Middle frontal gyrus (tissue), 1 donor: Measurements from ENCODE around the gene EIF4H.
"Not testable (repeated sequence)": the region's sequence is repeated elsewhere in the genome, so short reads cannot be mapped to it uniquely, and the experiment has no call there.

Experiments used
- DNase-seq: peaks from one replicate; pipeline ENCODE4 v3.0.0-alpha.2; 2015; ENCODE audit warnings: low spot score; ENCODE audit errors: extremely low spot score

EIF4H gene

DNA sequence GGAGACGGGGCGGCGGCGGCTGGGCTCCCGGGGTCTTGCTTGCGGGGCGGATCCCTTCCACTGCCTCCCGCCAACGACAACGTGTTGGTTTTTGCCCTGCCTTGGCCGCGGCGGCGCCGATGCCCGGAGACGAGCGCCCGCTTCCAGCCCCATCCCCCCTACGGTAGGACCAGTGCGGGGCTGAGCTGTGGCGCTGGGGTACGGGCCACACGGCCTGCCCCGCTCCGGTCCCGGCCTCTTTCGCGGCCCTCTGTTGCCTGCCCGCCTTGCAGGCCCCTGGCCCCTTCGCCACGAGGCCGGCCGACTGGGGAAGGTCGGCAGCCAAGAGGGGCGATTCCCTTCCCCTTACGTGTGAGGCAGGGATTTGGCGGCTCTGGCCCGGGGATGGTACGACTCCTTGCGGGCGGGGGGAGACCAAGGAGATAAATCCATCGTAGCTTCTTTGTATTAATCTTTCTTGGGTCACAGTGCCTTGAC is 488 bp downstream of the EIF4H start:
- DNase-seq: no peak

- DNase-seq: no peak
These were observed 1.2 kb downstream of the EIF4H start for GRCh38 chr7:74175340-74175739.

GRCh38 chr7:74176555-74176954 is 2.4 kb downstream of the EIF4H start:
- DNase-seq: no peak

- DNase-seq: no peak
These were observed 4.5 kb downstream of the EIF4H start for GRCh38 chr7:74178632-74179031.

GRCh38 chr7:74179935-74180604 is 5.9 kb downstream of the EIF4H start:
- no peak for DNase-seq

- DNase-seq: no peak
These were observed 6.7 kb downstream of the EIF4H start for GRCh38 chr7:74180866-74181265.

DNA sequence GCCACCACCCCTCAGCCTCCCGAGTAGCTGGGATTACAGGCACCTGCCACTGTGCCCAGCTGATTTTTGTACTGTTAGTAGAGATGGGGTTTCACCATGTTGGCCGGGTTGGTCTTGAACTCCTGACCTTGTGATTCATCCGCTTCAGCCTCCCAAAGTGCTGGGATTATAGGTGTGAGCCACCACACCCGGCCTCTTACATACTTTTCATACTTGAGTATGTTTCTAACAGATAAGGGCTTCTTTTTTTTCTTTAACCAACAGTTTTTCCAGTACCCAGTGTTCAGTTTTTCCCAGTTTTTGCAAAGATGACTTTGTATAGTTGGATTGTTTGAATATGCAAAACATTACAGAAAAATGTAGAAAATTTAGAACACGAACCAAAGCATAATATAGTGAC is 7.7 kb downstream of the EIF4H start:
- no peak for DNase-seq

DNA sequence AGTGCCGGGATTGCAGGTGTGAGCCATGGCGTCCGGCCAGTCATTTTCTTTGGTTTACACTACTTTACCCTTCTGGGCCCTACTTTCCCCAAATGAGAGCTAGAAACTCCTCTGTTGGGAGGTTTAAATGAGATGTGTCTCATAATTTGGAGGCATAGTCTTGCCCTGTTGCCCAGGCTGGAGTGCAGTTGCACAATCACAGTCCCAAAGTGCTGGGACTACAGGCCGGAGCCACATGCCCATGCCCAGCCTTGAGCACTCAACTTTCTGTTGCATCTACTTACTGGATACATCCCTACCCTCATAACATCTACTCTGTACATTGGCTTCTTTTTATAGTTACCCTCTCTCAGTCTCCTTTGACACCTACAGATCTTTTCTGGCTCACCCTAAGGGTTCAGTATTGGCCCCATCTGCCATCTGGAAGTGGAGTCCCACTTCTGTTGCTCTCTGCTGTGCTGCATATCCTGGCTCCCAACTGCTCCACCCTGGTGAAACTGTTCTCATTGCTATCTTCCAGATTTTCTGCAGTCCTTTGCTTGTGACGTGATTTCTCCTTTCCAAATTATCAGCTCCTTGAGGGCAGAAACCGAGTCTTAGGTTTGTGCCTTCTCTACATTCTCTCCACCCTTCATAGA is 8.4 kb downstream of the EIF4H start:
- DNase-seq: no peak

DNA sequence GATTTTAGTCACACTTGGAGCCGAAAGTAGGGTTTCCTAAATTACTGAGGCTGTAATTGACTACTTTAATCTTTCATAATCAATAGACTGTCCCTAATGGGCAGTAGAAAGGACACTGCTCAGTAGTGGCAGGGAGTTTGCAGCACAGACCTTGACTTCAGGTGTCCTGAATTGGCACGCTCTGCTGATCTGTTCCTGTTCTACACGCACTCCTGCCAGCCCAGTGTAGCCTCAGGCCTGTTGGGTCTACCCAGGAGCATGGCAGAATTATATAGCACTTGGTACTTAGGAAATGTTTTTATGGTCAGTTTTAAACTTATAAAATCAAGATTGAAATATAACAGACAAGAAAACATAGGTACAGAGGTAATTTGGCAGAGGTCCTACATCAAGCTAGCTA is 9.0 kb downstream of the EIF4H start:
- no peak for DNase-seq

DNA sequence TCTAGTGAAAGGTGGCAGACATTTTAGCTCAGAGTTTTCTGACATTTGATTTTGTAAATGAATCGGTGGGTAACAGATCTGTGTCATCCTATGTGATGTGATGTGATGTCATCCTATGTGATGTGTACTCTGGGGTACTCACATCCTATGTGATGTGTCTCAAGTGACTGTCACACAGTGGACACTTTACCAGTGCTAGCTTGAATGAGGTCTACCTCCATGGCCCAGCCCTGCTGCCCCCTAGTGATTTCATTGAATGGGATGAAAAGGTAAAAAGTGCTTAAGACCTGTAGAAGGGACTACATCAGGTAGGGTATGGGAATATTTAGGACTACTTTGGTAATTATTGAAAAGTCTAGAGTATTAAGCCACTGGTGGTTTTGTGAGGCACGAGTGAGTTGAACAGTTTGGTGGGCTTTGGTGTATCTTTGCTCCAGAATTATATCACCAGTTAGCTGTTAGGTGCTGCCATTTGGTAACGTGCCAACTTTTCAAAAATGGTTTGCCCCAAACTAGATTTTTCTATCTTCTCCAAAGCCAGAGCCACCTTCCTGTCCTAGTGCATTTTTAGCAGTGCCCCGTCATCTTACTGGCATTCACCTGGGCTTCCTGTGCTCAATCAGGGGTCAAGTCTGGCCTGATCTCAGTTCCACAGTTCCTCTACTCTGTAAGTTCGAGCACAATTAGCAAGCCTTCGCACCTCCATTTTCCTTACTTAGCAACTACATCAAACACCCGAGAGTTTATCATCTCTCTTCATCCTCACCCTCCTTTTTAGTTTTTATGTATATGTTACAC is 9.7 kb downstream of the EIF4H start:
- DNase-seq: no peak

GRCh38 chr7:74185016-74185415 is 10.9 kb downstream of the EIF4H start:
- DNase-seq: no peak

DNA sequence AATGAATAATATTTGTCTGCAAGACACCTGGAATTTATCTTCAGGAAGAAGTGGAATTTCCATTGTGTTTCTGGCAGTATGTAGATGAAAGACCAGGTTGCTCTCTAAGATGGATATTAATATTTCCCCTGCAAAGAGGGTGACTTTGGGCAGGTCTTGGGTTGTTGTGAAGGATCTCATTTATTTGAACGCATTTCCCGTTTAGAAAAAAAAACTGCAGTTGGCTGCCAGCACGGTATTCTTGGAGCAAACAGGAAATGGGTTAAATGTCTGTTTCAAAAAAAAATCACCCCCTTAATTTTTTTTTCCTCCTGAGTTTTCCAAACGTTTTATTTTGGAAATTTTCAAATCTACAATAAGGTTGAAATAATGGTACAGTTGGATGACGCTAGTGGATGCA is 11.5 kb downstream of the EIF4H start:
- no peak for DNase-seq

GRCh38 chr7:74187915-74188675 is 13.9 kb downstream of the EIF4H start:
- DNase-seq: no peak

DNA sequence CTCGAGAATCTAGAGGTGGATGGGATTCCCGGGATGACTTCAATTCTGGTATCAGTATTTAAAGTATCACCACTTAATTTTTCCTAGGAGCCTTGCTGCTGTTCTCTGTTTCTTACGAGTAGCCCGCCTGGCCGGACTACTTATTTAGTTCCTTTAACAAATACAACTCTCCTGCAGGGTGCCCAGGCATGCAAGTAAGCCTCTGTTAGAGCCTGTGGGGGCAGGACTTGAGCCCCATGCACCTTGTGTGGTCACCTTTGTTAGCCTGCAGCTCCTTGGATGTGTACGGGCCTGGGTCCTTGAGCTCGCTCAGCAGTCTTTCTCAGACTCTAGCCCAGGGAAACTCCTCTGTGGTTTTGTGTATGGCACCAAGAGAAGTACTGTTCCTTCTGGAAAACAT is 16.1 kb downstream of the EIF4H start:
- DNase-seq: no peak

- no peak for DNase-seq
These were observed 17.1 kb downstream of the EIF4H start for GRCh38 chr7:74191231-74191630.

DNA sequence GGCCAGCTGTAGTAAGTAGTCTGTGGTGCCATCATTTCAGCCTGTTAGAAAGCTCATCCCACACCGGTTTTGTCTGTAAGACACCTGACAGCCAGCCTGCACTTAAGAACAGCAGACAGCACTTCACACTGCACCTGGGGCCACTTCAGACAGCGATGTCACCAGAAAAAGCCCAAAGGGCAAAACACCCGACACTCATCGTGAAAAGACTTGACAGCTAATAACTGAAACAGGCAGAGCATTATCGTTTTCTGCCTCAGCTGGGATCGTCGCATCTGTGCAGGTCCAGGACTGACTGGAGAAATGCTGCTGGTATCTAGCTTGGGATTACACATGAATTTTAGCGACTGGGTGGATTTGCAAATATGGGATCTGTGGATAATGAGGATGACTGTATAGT is 18.9 kb downstream of the EIF4H start:
- no peak for DNase-seq

GRCh38 chr7:74193913-74194312 is 19.8 kb downstream of the EIF4H start:
- no peak for DNase-seq

DNA sequence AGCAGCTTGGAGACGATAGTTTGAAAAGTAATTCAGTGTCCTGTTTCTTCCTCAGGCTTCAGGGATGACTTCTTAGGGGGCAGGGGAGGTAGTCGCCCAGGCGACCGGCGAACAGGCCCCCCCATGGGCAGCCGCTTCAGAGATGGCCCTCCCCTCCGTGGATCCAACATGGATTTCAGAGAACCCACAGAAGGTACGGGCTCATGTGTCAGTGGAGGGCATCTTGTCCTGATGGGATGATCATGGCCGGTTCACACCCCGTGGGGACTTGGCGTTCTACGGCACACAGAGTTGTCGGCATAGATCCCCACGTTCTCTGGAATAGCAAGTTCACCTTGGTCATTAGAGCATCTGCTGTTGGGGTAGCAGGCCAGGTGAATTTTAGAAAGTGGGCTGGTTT is 20.5 kb downstream of the EIF4H start:
- DNase-seq: no peak

DNA sequence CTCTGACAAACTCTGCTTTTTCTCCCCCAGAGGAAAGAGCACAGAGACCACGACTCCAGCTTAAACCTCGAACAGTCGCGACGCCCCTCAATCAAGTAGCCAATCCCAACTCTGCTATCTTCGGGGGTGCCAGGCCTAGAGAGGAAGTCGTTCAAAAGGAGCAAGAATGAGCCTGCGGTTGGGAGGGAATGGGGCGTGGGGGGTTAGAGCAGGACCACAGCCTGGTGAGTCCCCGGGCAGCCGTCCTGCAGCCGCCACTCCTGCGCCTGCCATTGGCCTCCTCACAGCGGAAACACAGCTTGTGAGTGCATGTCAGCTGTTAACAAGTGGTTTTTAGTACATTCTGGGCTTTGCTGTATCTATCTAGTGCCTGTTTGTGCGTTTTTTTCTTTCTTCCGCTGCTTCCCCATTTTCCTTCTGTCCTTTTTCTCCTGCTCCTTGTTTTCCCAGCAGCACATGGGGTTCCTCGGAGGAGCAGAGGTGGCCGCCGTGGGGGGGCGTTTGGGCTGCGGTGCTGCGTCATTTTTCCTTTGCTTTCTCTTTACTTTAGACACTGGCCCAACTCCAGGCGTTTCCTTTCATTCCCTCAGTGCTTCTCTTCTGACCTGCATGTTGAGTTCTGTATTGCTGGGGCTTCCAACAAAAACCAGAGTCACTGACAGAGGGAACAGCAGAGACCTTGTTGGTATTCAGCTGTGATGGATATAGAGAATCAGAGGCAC is 21.1 kb downstream of the EIF4H start:
- not testable (repeated sequence) for DNase-seq

DNA sequence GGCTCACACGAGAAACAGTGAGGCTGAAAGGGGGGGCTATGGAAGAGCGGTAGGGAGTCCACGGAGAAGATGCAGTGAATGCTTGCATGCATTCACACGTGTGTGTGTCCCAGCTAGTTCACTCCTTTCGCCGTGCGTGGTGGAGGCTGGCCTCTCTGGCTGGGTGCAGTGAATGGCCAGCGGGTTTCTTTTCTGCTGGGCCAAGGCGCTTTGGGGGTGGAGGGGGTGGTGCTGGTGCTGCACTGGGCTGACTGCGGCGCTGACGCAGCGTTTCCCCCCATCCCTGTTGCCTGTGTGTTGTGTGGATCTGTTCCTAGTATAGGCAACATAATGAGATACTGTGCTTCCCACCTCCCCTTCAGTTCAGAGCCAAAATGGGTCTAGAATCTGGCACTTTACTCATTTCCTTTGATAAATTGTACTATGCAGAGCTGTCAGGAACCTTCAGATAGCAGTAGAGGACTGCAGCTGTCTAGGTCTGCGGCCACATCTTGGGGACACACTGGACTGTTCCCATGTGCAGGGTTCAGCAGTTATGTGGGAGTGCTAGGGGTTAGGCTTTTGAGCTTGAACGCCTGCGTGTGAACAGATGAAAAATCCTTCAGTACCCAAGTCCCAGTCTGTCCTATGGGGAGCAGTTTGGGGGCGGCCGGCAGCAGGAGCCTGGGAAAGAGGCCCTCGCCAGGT is 22.0 kb downstream of the EIF4H start:
- DNase-seq: not testable (repeated sequence)
